GM12891 (cell line): Measurements from ENCODE around the gene NFYA.

Experiments
- POLR2A ChIP-seq: IDR thresholded peaks from 2 replicates; pipeline ENCODE4 v1.6.1; 2011; ENCODE audit warnings: low read depth, low read length, control low read depth
- POLR2AphosphoS5 ChIP-seq: IDR thresholded peaks from 2 replicates; pipeline ENCODE4 v1.6.1; 2011; ENCODE audit warnings: low read depth, low read length, control low read depth
- TAF1 ChIP-seq: IDR thresholded peaks from 2 replicates; pipeline ENCODE4 v1.6.1; 2011; ENCODE audit warnings: low read depth, low read length, control low read depth

DNA sequence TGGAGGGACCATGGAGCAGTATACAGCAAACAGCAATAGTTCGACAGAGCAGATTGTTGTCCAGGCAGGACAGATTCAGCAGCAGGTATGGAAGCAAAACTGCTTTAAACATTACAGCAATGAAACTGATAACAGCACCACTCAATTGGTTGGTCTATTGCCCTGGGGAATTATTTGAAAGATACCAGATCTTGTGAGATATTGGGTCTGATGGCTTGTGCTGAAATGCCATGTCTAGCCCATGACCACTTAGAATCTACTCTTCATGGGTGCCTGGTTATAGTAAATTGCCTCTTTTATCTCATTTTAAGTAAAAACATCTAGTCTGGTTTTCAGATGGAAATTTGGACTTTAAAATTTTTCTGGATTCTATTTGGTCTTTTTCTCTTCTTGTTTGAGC is 6.3 kb downstream of the NFYA start:
- no peak for TF ChIP-seq TAF1
- no peak for TF ChIP-seq POLR2A
- no peak for TF ChIP-seq POLR2AphosphoS5
